Stimulated activated naive CD4-positive, alpha-beta T cell treated with Interleukin-2 at 50 U/mL for 16 hours (primary cell): ENCODE results near the gene AGBL3.
"Not testable (repeated sequence)": the region's sequence is repeated elsewhere in the genome, so short reads cannot be mapped to it uniquely, and the experiment has no call there.

Source experiments
- DNase-seq: peaks from one replicate; lab custom pipeline; 2025; lab: John Stamatoyannopoulos, UW

AGBL3 gene

GRCh38 chr7:135168489-135169140 is 182.3 kb downstream of the AGBL3 start:
- DNase-seq, result no peak

GRCh38 chr7:135169141-135169963 is 183.0 kb downstream of the AGBL3 start:
- peak; percentile 63 for DNase-seq

GRCh38 chr7:135169964-135170273 is 183.6 kb downstream of the AGBL3 start:
- DNase-seq, result no peak

- peak; percentile 90 for DNase-seq
These were observed 184.1 kb downstream of the AGBL3 start, which contains the start of gene CYREN for GRCh38 chr7:135170274-135170997. Gene CYREN (minus strand): TSS chr7:135170707. CDS start chr7:135168922, 1,785 bp downstream.

GRCh38 chr7:135170998-135171481 is 184.7 kb downstream of the AGBL3 start:
- not testable (repeated sequence) for DNase-seq

GRCh38 chr7:135171581-135172291 is 185.4 kb downstream of the AGBL3 start:
- not testable (repeated sequence) for DNase-seq

GRCh38 chr7:135173916-135174315 is 187.6 kb downstream of the AGBL3 start:
- not testable (repeated sequence) for DNase-seq

GRCh38 chr7:135174941-135175340 is 188.6 kb downstream of the AGBL3 start:
- no peak for DNase-seq

- no peak for DNase-seq
These were observed 189.6 kb downstream of the AGBL3 start for GRCh38 chr7:135175931-135176330.

- no peak for DNase-seq
These were observed 190.9 kb downstream of the AGBL3 start for GRCh38 chr7:135177028-135177696.

GRCh38 chr7:135178364-135178763 is 192.1 kb downstream of the AGBL3 start:
- no peak for DNase-seq

- no peak for DNase-seq
These were observed 193.1 kb downstream of the AGBL3 start for GRCh38 chr7:135179321-135179925.

- DNase-seq, result no peak
These were observed 193.8 kb downstream of the AGBL3 start for GRCh38 chr7:135180122-135180521.

GRCh38 chr7:135181261-135181928 is 195.1 kb downstream of the AGBL3 start:
- DNase-seq, result no peak

- no peak for DNase-seq
These were observed 195.8 kb downstream of the AGBL3 start for GRCh38 chr7:135181929-135182678.

- DNase-seq, result no peak
These were observed 197.2 kb downstream of the AGBL3 start for GRCh38 chr7:135183478-135183877.

- no peak for DNase-seq
These were observed 198.0 kb downstream of the AGBL3 start for GRCh38 chr7:135184254-135184841.
